HCT116 (cell line): ENCODE data around the gene NOX3. TPM values are rescaled to one million over a fixed set of nuclear protein-coding genes. Genes with fewer than 3 reads are reported as not detected.

Experiments used
- ATAC-seq: fragments of 200-7000 bp; cut with Tn5 transposase; 2 replicates; pipeline ENCODE4 v1.9.1; 2020; ENCODE audit warnings: mild to moderate bottlenecking, moderate library complexity
- BruUV-seq: library from RNA; stranded (reverse); fragments of 400-500 nt; replicated peaks from 2 replicates; lab custom pipeline; 2021; lab: Mats Ljungman, UMichigan
- CTCF ChIA-PET: fragments of 300-600 bp; sonication (Branson Sonifier 250); formaldehyde crosslinking; loops from one replicate; lab custom pipeline; 2021; ENCODE audit warnings: antibody characterized with exemption; lab: Charles Lee
- POLR2A ChIA-PET: fragments of 300-600, 350-600 bp; sonication (Branson Sonifier 250); formaldehyde crosslinking; loops from one replicate; lab custom pipeline; 2021; ENCODE audit warnings: antibody characterized with exemption; lab: Charles Lee
- RAD21 ChIA-PET, 2 experiments: fragments of 300-600 bp; sonication (Branson Sonifier 250); formaldehyde crosslinking; loops; one replicate each; lab custom pipeline; 2023; ENCODE audit warnings: low total read pairs in 2 of 2; ENCODE audit not compliant: uncharacterized antibody in 2 of 2, unreplicated experiment in 2 of 2, low non-redundant PET in 1 of 2; lab: Charles Lee
- DNase-seq: peaks from one replicate; pipeline ENCODE4 v3.0.0-alpha.2; 2010; ENCODE audit warnings: low read depth, low spot score
- H2AFZ ChIP-seq: fragments of 200-600 bp; shearing (Covaris generic), sonication (generic); 2 replicates; pipeline ENCODE4 v1.6.1; 2017; ENCODE audit warnings: low read depth, mixed run types, mixed read lengths, antibody characterized with exemption, low read length; ENCODE audit not compliant: poor library complexity, severe bottlenecking
- H3K27ac ChIP-seq: 2 replicates; pipeline ENCODE4 v1.5.1; 2012; ENCODE audit warnings: low read depth, low read length
- H3K27me3 ChIP-seq: fragments of 200-600 bp; sonication (generic); 2 replicates; pipeline ENCODE4 v1.6.1; 2016; ENCODE audit warnings: mixed run types, low read length, mixed read lengths; ENCODE audit not compliant: insufficient read depth
- H3K36me3 ChIP-seq, 2 experiments: fragments of 200-500 bp in 1 of 2; fragments of 200-600 bp in 1 of 2; sonication (Bioruptor generic) in 1 of 2; sonication (generic) in 1 of 2; 2 replicates each; pipeline versions ENCODE4 v1.5.1 to v1.6.1; 2014 to 2016; ENCODE audit warnings: low read length in 2 of 2, inconsistent platforms in 1 of 2, mixed read lengths in 1 of 2, mixed run types in 1 of 2; ENCODE audit not compliant: insufficient read depth in 2 of 2, control insufficient read depth in 1 of 2
- H3K4me1 ChIP-seq, 2 experiments: fragments of 200-600 bp in 1 of 2; sonication (generic) in 1 of 2; 2 replicates each; pipeline versions ENCODE4 v1.5.1 to v1.6.1; 2012 to 2017; ENCODE audit warnings: low read length in 2 of 2, inconsistent platforms in 1 of 2, mild to moderate bottlenecking in 1 of 2, mixed read lengths in 1 of 2, mixed run types in 1 of 2, moderate library complexity in 1 of 2; ENCODE audit not compliant: insufficient read depth in 2 of 2, control insufficient read depth in 1 of 2
- H3K4me2 ChIP-seq: fragments of 200-600 bp; sonication (generic); 2 replicates; pipeline ENCODE4 v1.6.1; 2017; ENCODE audit warnings: mixed run types, low read length, mixed read lengths
- H3K4me3 ChIP-seq, 2 experiments: fragments of 200-600 bp in 1 of 2; sonication (generic) in 1 of 2; replicated peaks in 1 of 2; 2 replicates each; pipeline ENCODE4 v1.5.1; 2011 to 2016; ENCODE audit warnings: low read length in 2 of 2, control low read depth in 1 of 2, low read depth in 1 of 2, mild to moderate bottlenecking in 1 of 2, mixed read lengths in 1 of 2, mixed run types in 1 of 2
- H3K79me2 ChIP-seq: fragments of 200-600 bp; sonication (generic); 2 replicates; pipeline ENCODE4 v1.6.1; 2017; ENCODE audit warnings: mild to moderate bottlenecking, mixed run types, low read length, moderate library complexity, mixed read lengths; ENCODE audit not compliant: insufficient read depth
- H3K9ac ChIP-seq: fragments of 200-600 bp; sonication (generic); 2 replicates; pipeline ENCODE4 v1.6.1; 2016; ENCODE audit warnings: low read length, mixed read lengths
- H3K9me2 ChIP-seq: fragments of 200-600 bp; sonication (generic), shearing (Covaris generic); 2 replicates; pipeline ENCODE4 v1.6.1; 2017; ENCODE audit warnings: mixed run types, mild to moderate bottlenecking, moderate library complexity; ENCODE audit not compliant: insufficient read depth
- H3K9me3 ChIP-seq, 2 experiments: fragments of 200-500 bp in 1 of 2; fragments of 200-600 bp in 1 of 2; sonication (Bioruptor generic) in 1 of 2; sonication (generic) in 1 of 2; 2 replicates each; pipeline ENCODE4 v1.6.1; 2014 to 2017; ENCODE audit warnings: low read length in 2 of 2, mixed read lengths in 2 of 2, inconsistent platforms in 1 of 2, low read depth in 1 of 2, mild to moderate bottlenecking in 1 of 2, mixed run types in 1 of 2, moderate library complexity in 1 of 2; ENCODE audit not compliant: control insufficient read depth in 1 of 2, insufficient read depth in 1 of 2
- H4K20me1 ChIP-seq: fragments of 200-600 bp; sonication (generic), shearing (Covaris generic); 2 replicates; pipeline ENCODE4 v1.6.1; 2017; ENCODE audit warnings: mixed run types, mild to moderate bottlenecking, moderate library complexity; ENCODE audit not compliant: insufficient read depth
- ATF3 ChIP-seq: IDR thresholded peaks from 2 replicates; pipeline ENCODE4 v1.6.1; 2012
- CBX3 ChIP-seq: IDR thresholded peaks from 2 replicates; pipeline ENCODE4 v1.6.1; 2012; ENCODE audit warnings: low read depth
- EGR1 ChIP-seq: IDR thresholded peaks from 2 replicates; pipeline ENCODE4 v1.6.1; 2012; ENCODE audit warnings: low read depth
- EZH2 ChIP-seq: fragments of 200-600 bp; sonication (generic); IDR thresholded peaks from 2 replicates; pipeline ENCODE4 v1.6.1; 2017; ENCODE audit warnings: antibody characterized with exemption, mixed run types
- EZH2phosphoT487 ChIP-seq: fragments of 200-600 bp; IDR thresholded peaks from 2 replicates; pipeline ENCODE4 v1.6.1; 2018; ENCODE audit warnings: antibody characterized with exemption, borderline replicate concordance
- FOSL1 ChIP-seq: IDR thresholded peaks from 2 replicates; pipeline ENCODE4 v1.6.1; 2012; ENCODE audit warnings: low read depth
- JUND ChIP-seq: IDR thresholded peaks from 2 replicates; pipeline ENCODE4 v1.6.1; 2012
- MAX ChIP-seq: IDR thresholded peaks from 2 replicates; pipeline ENCODE4 v1.6.1; 2012
- POLR2A ChIP-seq: IDR thresholded peaks from 2 replicates; pipeline ENCODE4 v1.7.0; 2011; ENCODE audit warnings: borderline replicate concordance; ENCODE audit not compliant: insufficient read depth, insufficient read length; ENCODE audit errors: extremely low read depth
- SP1 ChIP-seq: IDR thresholded peaks from 2 replicates; pipeline ENCODE4 v1.6.1; 2012; ENCODE audit warnings: low read depth
- SRF ChIP-seq: IDR thresholded peaks from 2 replicates; pipeline ENCODE4 v1.6.1; 2012; ENCODE audit warnings: low read depth
- TCF7L2 ChIP-seq: IDR thresholded peaks from 2 replicates; pipeline ENCODE4 v1.7.0; 2011; ENCODE audit warnings: borderline replicate concordance, inconsistent platforms; ENCODE audit not compliant: insufficient read depth, insufficient read length; ENCODE audit errors: extremely low read depth
- ZBTB33 ChIP-seq: IDR thresholded peaks from 2 replicates; pipeline ENCODE4 v1.6.1; 2011; ENCODE audit warnings: mild to moderate bottlenecking, low read length, moderate library complexity; ENCODE audit not compliant: insufficient replicate concordance; ENCODE audit errors: extremely low read depth
- intact Hi-C: fragments of 100-400 bp; cut with micrococcal nuclease; formaldehyde crosslinking; loops from 2 replicates; pipeline ENCODE4 v1.10.0; 2022
- total RNA-seq: library from RNA; stranded (reverse); gene quantifications from one replicate; pipeline ENCODE4 v1.2.1, GENCODE V29; 2021; ENCODE audit not compliant: unreplicated experiment

The NOX3 gene
- total RNA-seq, 1 experiment from 2014 or later = not detected

DNA sequence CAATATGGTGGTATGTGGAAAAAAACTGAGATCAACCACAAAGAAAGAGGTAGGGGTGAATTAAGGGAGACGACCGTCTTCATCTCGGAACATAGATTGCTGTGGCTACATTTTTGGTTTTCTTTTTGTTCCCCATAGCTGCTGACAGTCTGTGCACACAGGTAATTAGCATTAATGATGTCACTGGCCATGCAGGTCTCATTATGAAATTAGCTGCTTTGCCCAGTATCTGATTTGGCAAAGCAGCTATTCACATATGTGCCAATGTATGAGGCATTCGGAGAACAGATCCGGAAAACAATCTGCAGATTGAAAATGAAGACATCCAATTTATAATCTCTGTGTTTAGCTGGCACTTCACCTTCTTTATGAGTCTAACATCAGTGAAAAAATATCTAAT is 13.1 kb downstream of the NOX3 start:
- H3K27me3 ChIP-seq = no peaks in the 10 kb centered on the region
- no peak overlapping the region for H3K27ac ChIP-seq
- ChIA-PET CTCF (no interaction called here), POLR2A (no interaction called here), RAD21 (interaction anchor here in 1 of 2 experiments (0.6 kb wide), 1 partner anchor 12 kb away, joined by 3 read pairs; no protein-coding TSS in a partner anchor)
- intact Hi-C loops = no loop called here
- peaks cover 0 to 8% of the 10 kb centered on the region in 2 experiments; a peak in 2 of 4 replicates for H3K4me1 ChIP-seq
- H4K20me1 ChIP-seq = no peaks in the 10 kb centered on the region
- no peak overlapping the region for H2AFZ ChIP-seq
- H3K4me2 ChIP-seq = no peak overlapping the region
- no TSS peak for BruUV-seq
- ATAC-seq (no peak), DNase-seq (no peak)
- H3K9ac ChIP-seq = no peak overlapping the region
- no peak for TF ChIP-seq POLR2A
- TF ChIP-seq JUND = no peak
- TF ChIP-seq SRF = no peak
- no peak for TF ChIP-seq EGR1
- no peak for TF ChIP-seq CBX3
- no peak for TF ChIP-seq EZH2phosphoT487
- TF ChIP-seq TCF7L2 = no peak
- no peak for TF ChIP-seq SP1
- no peak for TF ChIP-seq FOSL1
- TF ChIP-seq MAX = no peak
- no peak for TF ChIP-seq ZBTB33
- no peak for TF ChIP-seq EZH2
- TF ChIP-seq ATF3 = no peak
- H3K9me3 ChIP-seq = no peaks in the 10 kb centered on the region
- no peak overlapping the region for H3K4me3 ChIP-seq
- H3K79me2 ChIP-seq = no peaks in the 10 kb centered on the region
- no peaks in the 10 kb centered on the region for H3K36me3 ChIP-seq
- H3K9me2 ChIP-seq = no peaks in the 10 kb centered on the region
